Right lobe of liver (tissue), 6 donors: ENCODE results near the gene PDSS2. TPM values are rescaled to one million over a fixed set of nuclear protein-coding genes. Genes with fewer than 3 reads are reported as not detected.

Source experiments
- ATAC-seq, 4 donors: fragments of 200-7000 bp; cut with Tn5 transposase; one replicate each; pipeline ENCODE4 v1.9.1; 2020; ENCODE audit warnings: mild to moderate bottlenecking in 4 of 4, moderate library complexity in 4 of 4
- DNase-seq, 3 donors: peaks; one replicate each; pipeline ENCODE4 v3.0.0-alpha.2; 2020
- H3K27ac ChIP-seq, 3 donors: fragments of 200-600 bp; one replicate each; pipeline ENCODE4 v1.8.0; 2022
- H3K27me3 ChIP-seq, 2 donors: fragments of 200-600 bp; one replicate each; pipeline ENCODE4 v1.8.0; 2022
- H3K36me3 ChIP-seq, 4 donors: fragments of 200-600 bp; sonication (generic) in 1 of 4; one replicate each; pipeline versions ENCODE4 v1.5.1 to v1.8.0; 2017 to 2022; ENCODE audit warnings: control low read depth in 1 of 4
- H3K4me1 ChIP-seq, 4 donors: fragments of 200-600 bp; sonication (generic) in 1 of 4; one replicate each; pipeline versions ENCODE4 v1.5.1 to v1.8.0; 2017 to 2022; ENCODE audit warnings: control low read depth in 1 of 4
- H3K4me3 ChIP-seq, 3 donors: fragments of 200-600 bp; one replicate each; pipeline ENCODE4 v1.8.0; 2022
- H3K9me3 ChIP-seq, 4 donors: fragments of 200-600 bp; sonication (generic) in 1 of 4; one replicate each; pipeline versions ENCODE4 v1.5.1 to v1.8.0; 2017 to 2022; ENCODE audit warnings: control low read depth in 1 of 4
- POLR2A ChIP-seq: fragments of 450-650 bp; IDR thresholded peaks from one replicate; pipeline ENCODE4 v1.6.1; 2017; ENCODE audit warnings: antibody characterized with exemption, mild to moderate bottlenecking
- WGBS: methylation state at CpG from one replicate; pipeline ENCODE4 v1.1.6; 2018; ENCODE audit warnings: low coverage, low lambda C conversion rate; ENCODE audit not compliant: insufficient coverage; ENCODE audit errors: missing lambda C conversion rate; 5-methylcytosine and 5-hydroxymethylcytosine counted together
- intact Hi-C, 2 donors: fragments of 100-400 bp; cut with DNase I; formaldehyde crosslinking; loops; one replicate each; pipeline versions ENCODE4 v1.11.2 to v1.14.1; 2022
- total RNA-seq, 6 experiments: library from RNA; depleted of rRNA in 2 of 6; stranded (reverse); fragments of >200 nt in 2 of 6; fragmentation: NEBNext Ultra II Directional in 3 of 6; extraction: Animal tissue kit (Norgen Biotek cat#: 25700) in 3 of 6; gene quantifications; one replicate each; pipeline versions ENCODE4 v1.1.0 to v1.2.4, GENCODE V29; 2016 to 2023
- TF ChIP-seq, protein P1 (sequence below), 4 donors: fragments of 200-600 bp in 3 of 4; fragments of 450-650 bp in 1 of 4; IDR thresholded peaks; one replicate each; pipeline versions ENCODE4 v1.5.1 to v1.8.0; 2016 to 2022; ENCODE audit warnings: antibody characterized with exemption in 4 of 4, mild to moderate bottlenecking in 2 of 4
- donor health status: DM: no; HTN: yes; CAD: no.
- donor health status: DM: no; HTN: no; CAD: no.
- donor health status: DM: no; HTN: no; CAD: no.
- donor health status: DM: no; HTN: yes; CAD: no.
- donor health status: DM: no; HTN: yes; CAD: no.

Gene PDSS2
- total RNA-seq, 6 experiments from 2014 or later, result 17.0 to 25.1 (median 19.0) TPM

GRCh38 chr6:107473660-107474059, 14.3 kb upstream of the PDSS2 start:
- intact Hi-C loops, result no loop called here
- Histone ChIP-seq H3K36me3 (no peaks in the 10 kb centered on the region), H3K4me1 (no peaks in the 10 kb centered on the region), H3K9me3 (no peaks in the 10 kb centered on the region), H3K27me3 (no peaks in the 10 kb centered on the region), H3K4me3 (no peak overlapping the region), H3K27ac (no peak overlapping the region)
- no peak for TF ChIP-seq POLR2A
- TF ChIP-seq, protein P1, sequence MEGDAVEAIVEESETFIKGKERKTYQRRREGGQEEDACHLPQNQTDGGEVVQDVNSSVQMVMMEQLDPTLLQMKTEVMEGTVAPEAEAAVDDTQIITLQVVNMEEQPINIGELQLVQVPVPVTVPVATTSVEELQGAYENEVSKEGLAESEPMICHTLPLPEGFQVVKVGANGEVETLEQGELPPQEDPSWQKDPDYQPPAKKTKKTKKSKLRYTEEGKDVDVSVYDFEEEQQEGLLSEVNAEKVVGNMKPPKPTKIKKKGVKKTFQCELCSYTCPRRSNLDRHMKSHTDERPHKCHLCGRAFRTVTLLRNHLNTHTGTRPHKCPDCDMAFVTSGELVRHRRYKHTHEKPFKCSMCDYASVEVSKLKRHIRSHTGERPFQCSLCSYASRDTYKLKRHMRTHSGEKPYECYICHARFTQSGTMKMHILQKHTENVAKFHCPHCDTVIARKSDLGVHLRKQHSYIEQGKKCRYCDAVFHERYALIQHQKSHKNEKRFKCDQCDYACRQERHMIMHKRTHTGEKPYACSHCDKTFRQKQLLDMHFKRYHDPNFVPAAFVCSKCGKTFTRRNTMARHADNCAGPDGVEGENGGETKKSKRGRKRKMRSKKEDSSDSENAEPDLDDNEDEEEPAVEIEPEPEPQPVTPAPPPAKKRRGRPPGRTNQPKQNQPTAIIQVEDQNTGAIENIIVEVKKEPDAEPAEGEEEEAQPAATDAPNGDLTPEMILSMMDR (IDR thresholded peaks at IDR 0.05), result no peak
- ATAC-seq, result no peak
- WGBS, result 50% methylated on average over 3 of the region's 5 CpGs
- DNase-seq, result no peak

- TF ChIP-seq POLR2A, result no peak
- TF ChIP-seq, protein P1 (IDR thresholded peaks at IDR 0.05), result no peak
- H3K36me3 ChIP-seq, result no peaks in the 10 kb centered on the region
Observed at GRCh38 chr6:107470364-107470763, 11.0 kb upstream of the PDSS2 start.

GRCh38 chr6:107466062-107466461, 6.7 kb upstream of the PDSS2 start:
- DNase-seq (no peak), ATAC-seq (no peak)
- WGBS, result 89% methylated on average over 1 of the region's 1 CpG
- Histone ChIP-seq H3K36me3 (no peaks in the 10 kb centered on the region), H3K4me3 (no peak overlapping the region), H3K4me1 (peaks cover 0 to 10% (median 2%) of the 10 kb centered on the region in 4 donors), H3K27me3 (no peaks in the 10 kb centered on the region), H3K9me3 (no peaks in the 10 kb centered on the region), H3K27ac (no peak overlapping the region)
- intact Hi-C loops, result no loop called here
- TF ChIP-seq POLR2A, result no peak
- TF ChIP-seq, protein P1 (IDR thresholded peaks at IDR 0.05), result no peak

More at GRCh38 chr6:107470364-107470763, 11.0 kb upstream of the PDSS2 start:
- Histone ChIP-seq H3K4me3 (no peak overlapping the region), H3K27ac (no peak overlapping the region), H3K4me1 (no peaks in the 10 kb centered on the region), H3K27me3 (no peaks in the 10 kb centered on the region), H3K9me3 (no peaks in the 10 kb centered on the region)
- 88% methylated on average over 1 of the region's 1 CpG for WGBS
- intact Hi-C loops, result no loop called here
- no peak for DNase-seq
- no peak for ATAC-seq

DNA sequence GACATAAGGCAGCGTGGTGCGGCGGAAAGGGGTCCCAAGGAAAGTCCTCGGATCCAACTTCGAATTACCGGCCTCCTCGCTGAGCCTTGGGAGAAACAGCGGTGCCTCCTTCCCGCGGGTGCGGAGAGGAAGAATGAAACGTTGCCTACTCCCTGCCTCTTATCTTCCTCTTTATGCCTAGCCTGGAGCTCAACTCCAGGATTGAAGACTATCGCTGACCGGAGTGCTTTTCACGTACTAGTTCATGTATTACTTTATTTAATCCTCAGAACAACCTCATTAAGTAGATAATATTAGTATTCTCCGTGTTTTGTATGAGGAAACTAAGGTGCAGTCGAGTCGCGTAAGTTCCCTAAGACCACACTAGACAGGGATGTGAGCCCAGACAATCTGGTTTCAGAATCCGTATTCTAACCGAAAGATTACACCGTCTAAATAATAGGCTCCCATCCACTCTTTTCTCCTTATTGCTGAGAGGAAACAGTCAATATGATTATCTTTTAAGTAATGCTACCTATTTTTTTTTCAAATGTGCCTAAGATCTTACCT, 793 bp upstream of the PDSS2 start:
- H3K27ac ChIP-seq, result peak overlapping the region; percentile 79 to 96 (median 92)
- H3K4me3 ChIP-seq, result peak overlapping the region; percentile 76 to 83 (median 77)
- DNase-seq, result no peak
- no peaks in the 10 kb centered on the region for H3K9me3 ChIP-seq
- peak in 3 of 4 donors; percentile 7 to 20 (median 12) for ATAC-seq
- TF ChIP-seq, protein P1 (IDR thresholded peaks at IDR 0.05), result no peak
- no peak for TF ChIP-seq POLR2A
- 33% methylated on average over 17 of the region's 22 CpGs for WGBS
- H3K36me3 ChIP-seq, result no peaks in the 10 kb centered on the region
- intact Hi-C loops, result no loop called here
- H3K27me3 ChIP-seq, result no peaks in the 10 kb centered on the region
- peaks cover 0 to 17% (median 7%) of the 10 kb centered on the region in 4 donors for H3K4me1 ChIP-seq
